ENCODE data around the gene RNF130. TPM values are rescaled to one million over a fixed set of nuclear protein-coding genes. Genes with fewer than 3 reads are reported as not detected.
A peak's percentile ranks its signal among the peaks of the same experiment; 100 is the strongest.

RNF130 gene
- 1 to 10 TPM; 3.8 to 4.3 TPM for total RNA-seq

- ChIA-PET POLR2A (no interaction called here), CTCF (no interaction called here)
- peaks cover 20% of the 10 kb centered on the region for H3K4me1 Mint-ChIP-seq
- peak; percentile 72 for DNase-seq
- H3K27me3 Mint-ChIP-seq: peaks cover 29% of the 10 kb centered on the region
- H3K4me3 Mint-ChIP-seq: peak within 1 kb of the TSS; percentile 71
- H3K36me3 Mint-ChIP-seq (ENCODE audit: low read depth): no peaks in the 10 kb centered on the region
- no peaks in the 10 kb centered on the region for H3K9me3 Mint-ChIP-seq
- peak within 1 kb of the TSS; percentile 54 for H3K27ac Mint-ChIP-seq
These were observed at the start of gene RNF130 for GRCh38 chr5:180071531-180072255. RNF130 (minus strand) TSS chr5:180071759; CDS start chr5:180071702, 57 bp downstream.

- H3K27me3 Mint-ChIP-seq: peaks cover 9% of the 10 kb centered on the region
- H3K9me3 Mint-ChIP-seq: no peaks in the 10 kb centered on the region
- POLR2A ChIA-PET: no interaction called here
- CTCF ChIA-PET: no interaction called here
- H3K27ac Mint-ChIP-seq: no peak overlapping the region
- H3K4me1 Mint-ChIP-seq: no peaks in the 10 kb centered on the region
- no peak for DNase-seq
- H3K36me3 Mint-ChIP-seq (ENCODE audit: low read depth): no peaks in the 10 kb centered on the region
- no peak overlapping the region for H3K4me3 Mint-ChIP-seq
These were observed 48.9 kb upstream of the RNF130 start for GRCh38 chr5:180120237-180121101.

- Mint-ChIP-seq H3K4me3 (no peak overlapping the region), H3K4me1 (no peaks in the 10 kb centered on the region), H3K27me3 (peaks cover 9% of the 10 kb centered on the region), H3K27ac (no peak overlapping the region), H3K9me3 (no peaks in the 10 kb centered on the region), H3K36me3 (ENCODE audit: low read depth) (no peaks in the 10 kb centered on the region)
- DNase-seq: no peak
- ChIA-PET POLR2A (no interaction called here), CTCF (no interaction called here)
These were observed 48.3 kb upstream of the RNF130 start for GRCh38 chr5:180119903-180120236.

GRCh38 chr5:180119031-180119902, 47.7 kb upstream of the RNF130 start:
- ChIA-PET POLR2A (no interaction called here), CTCF (no interaction called here)
- DNase-seq: no peak
- Mint-ChIP-seq H3K27me3 (peaks cover 9% of the 10 kb centered on the region), H3K36me3 (ENCODE audit: low read depth) (no peaks in the 10 kb centered on the region), H3K4me1 (no peaks in the 10 kb centered on the region), H3K4me3 (no peak overlapping the region), H3K27ac (no peak overlapping the region), H3K9me3 (no peaks in the 10 kb centered on the region)

GRCh38 chr5:180118391-180118791, 46.8 kb upstream of the RNF130 start:
- H3K36me3 Mint-ChIP-seq (ENCODE audit: low read depth): no peaks in the 10 kb centered on the region
- peaks cover 2% of the 10 kb centered on the region for H3K27me3 Mint-ChIP-seq
- ChIA-PET CTCF (interaction anchor here (0.6 kb wide), 1 partner anchor 381 kb away, joined by 3 read pairs; no protein-coding TSS in a partner anchor), POLR2A (no interaction called here)
- no peaks in the 10 kb centered on the region for H3K4me1 Mint-ChIP-seq
- H3K4me3 Mint-ChIP-seq: no peak overlapping the region
- H3K9me3 Mint-ChIP-seq: no peaks in the 10 kb centered on the region
- no peak for DNase-seq
- H3K27ac Mint-ChIP-seq: no peak overlapping the region

- ChIA-PET POLR2A (no interaction called here), CTCF (no interaction called here)
- no peaks in the 10 kb centered on the region for H3K9me3 Mint-ChIP-seq
- no peaks in the 10 kb centered on the region for H3K36me3 Mint-ChIP-seq (ENCODE audit: low read depth)
- no peaks in the 10 kb centered on the region for H3K27me3 Mint-ChIP-seq
- DNase-seq: no peak
- no peak overlapping the region for H3K27ac Mint-ChIP-seq
- no peak overlapping the region for H3K4me3 Mint-ChIP-seq
- no peaks in the 10 kb centered on the region for H3K4me1 Mint-ChIP-seq
These were observed 45.6 kb upstream of the RNF130 start for GRCh38 chr5:180117000-180117725.

GRCh38 chr5:180116077-180116999, 44.8 kb upstream of the RNF130 start:
- Mint-ChIP-seq H3K36me3 (ENCODE audit: low read depth) (no peaks in the 10 kb centered on the region), H3K4me1 (no peaks in the 10 kb centered on the region), H3K9me3 (no peaks in the 10 kb centered on the region), H3K27me3 (no peaks in the 10 kb centered on the region), H3K27ac (no peak overlapping the region), H3K4me3 (no peak overlapping the region)
- ChIA-PET CTCF (no interaction called here), POLR2A (no interaction called here)
- DNase-seq: no peak

GRCh38 chr5:180115326-180116076, 43.9 kb upstream of the RNF130 start:
- POLR2A ChIA-PET: no interaction called here
- no peak overlapping the region for H3K4me3 Mint-ChIP-seq
- CTCF ChIA-PET: no interaction called here
- H3K27me3 Mint-ChIP-seq: no peaks in the 10 kb centered on the region
- no peak overlapping the region for H3K27ac Mint-ChIP-seq
- H3K4me1 Mint-ChIP-seq: no peaks in the 10 kb centered on the region
- no peak for DNase-seq
- H3K9me3 Mint-ChIP-seq: no peaks in the 10 kb centered on the region
- H3K36me3 Mint-ChIP-seq (ENCODE audit: low read depth): no peaks in the 10 kb centered on the region

GRCh38 chr5:180114304-180115003, 42.9 kb upstream of the RNF130 start:
- no peaks in the 10 kb centered on the region for H3K36me3 Mint-ChIP-seq (ENCODE audit: low read depth)
- no peak overlapping the region for H3K27ac Mint-ChIP-seq
- no peaks in the 10 kb centered on the region for H3K27me3 Mint-ChIP-seq
- DNase-seq: no peak
- POLR2A ChIA-PET: no interaction called here
- no peaks in the 10 kb centered on the region for H3K9me3 Mint-ChIP-seq
- CTCF ChIA-PET: no interaction called here
- no peak overlapping the region for H3K4me3 Mint-ChIP-seq
- H3K4me1 Mint-ChIP-seq: no peaks in the 10 kb centered on the region

- Mint-ChIP-seq H3K9me3 (no peaks in the 10 kb centered on the region), H3K27me3 (no peaks in the 10 kb centered on the region), H3K4me3 (no peak overlapping the region), H3K4me1 (no peaks in the 10 kb centered on the region), H3K27ac (no peak overlapping the region), H3K36me3 (ENCODE audit: low read depth) (no peaks in the 10 kb centered on the region)
- ChIA-PET CTCF (no interaction called here), POLR2A (no interaction called here)
- DNase-seq: no peak
These were observed 42.2 kb upstream of the RNF130 start for GRCh38 chr5:180113660-180114303.
